NCI-H524 (cell line): Measurements from ENCODE around the gene SLAMF8.

Experiments
- DNase-seq, 2 experiments: peaks; one replicate each; lab custom pipeline; 2025; lab: John Stamatoyannopoulos, UW

SLAMF8 gene

DNA sequence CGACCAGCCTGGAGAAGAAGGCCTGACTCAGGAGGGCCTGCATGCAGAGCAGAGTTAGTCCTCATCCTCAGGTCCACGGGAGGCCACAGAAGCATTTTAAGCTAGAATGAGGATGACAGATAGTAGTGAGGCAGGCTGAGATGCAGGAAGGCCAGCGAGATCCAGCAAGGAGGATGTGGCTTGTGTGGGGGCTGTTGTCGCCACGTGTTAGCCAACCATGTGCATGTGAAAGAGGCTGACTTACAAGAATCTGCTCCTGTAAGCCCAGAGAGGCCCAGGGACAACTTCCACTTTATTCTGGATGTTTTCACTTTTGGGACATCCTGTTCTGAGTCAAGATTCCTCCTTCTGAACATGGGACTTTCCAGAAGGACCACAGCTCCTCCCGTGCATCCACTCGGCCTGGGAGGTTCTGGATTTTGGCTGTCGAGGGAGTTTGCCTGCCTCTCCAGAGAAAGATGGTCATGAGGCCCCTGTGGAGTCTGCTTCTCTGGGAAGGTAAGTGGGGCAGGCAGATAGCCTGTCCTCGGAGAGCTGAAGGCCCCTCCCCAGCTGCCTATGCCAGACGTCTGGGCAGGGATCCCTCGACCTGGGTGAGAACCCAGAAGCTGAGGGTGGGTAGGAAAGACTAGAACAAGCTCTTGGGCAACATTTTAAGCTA lies at the start of gene SLAMF8:
Gene SLAMF8 (plus strand): TSS at position 433 of the 661 bp plus-strand sequence. CDS start 26 bp downstream, at position 459.
- no peak for DNase-seq

DNA sequence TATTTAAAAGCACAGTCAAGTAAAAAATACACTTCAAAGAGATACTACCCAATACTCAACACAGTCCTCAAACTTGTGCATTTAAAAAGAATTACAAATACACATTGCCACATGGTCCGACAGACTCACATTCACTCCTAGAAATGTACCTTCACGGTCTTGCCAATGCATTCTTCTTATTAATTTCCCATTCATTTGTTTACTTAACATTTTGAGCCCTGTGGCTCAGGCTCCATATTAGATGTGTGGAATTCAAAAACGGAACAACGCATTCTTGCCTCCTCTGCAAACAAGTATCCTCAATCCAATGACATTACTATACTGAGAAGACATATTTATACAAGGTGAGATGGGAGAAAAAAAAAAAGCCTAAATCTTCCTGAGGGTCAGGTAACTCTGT lies 48.4 kb upstream of the SLAMF8 start:
- no peak for DNase-seq

DNA sequence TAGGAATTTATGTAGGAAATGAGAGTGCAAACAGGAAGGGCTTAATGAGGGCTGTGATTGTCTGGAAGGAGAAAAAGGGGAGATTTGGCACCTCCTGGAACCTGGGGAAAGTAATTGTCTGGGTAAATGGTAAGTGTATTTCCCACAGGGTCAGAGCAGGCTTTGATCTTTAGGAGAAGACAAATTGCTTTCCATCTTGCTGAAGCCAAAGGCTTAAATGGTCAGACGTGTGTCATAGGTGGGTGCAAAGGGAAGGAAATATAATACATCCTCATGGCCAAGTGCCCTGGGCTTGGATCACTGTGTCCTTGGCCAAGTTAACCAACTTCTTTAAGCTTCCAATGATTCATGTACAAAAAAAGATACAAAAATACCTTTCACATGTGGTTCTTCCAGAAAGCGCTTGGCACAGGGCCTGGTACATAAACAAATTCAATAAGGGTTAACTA lies 47.2 kb upstream of the SLAMF8 start:
- no peak for DNase-seq

DNA sequence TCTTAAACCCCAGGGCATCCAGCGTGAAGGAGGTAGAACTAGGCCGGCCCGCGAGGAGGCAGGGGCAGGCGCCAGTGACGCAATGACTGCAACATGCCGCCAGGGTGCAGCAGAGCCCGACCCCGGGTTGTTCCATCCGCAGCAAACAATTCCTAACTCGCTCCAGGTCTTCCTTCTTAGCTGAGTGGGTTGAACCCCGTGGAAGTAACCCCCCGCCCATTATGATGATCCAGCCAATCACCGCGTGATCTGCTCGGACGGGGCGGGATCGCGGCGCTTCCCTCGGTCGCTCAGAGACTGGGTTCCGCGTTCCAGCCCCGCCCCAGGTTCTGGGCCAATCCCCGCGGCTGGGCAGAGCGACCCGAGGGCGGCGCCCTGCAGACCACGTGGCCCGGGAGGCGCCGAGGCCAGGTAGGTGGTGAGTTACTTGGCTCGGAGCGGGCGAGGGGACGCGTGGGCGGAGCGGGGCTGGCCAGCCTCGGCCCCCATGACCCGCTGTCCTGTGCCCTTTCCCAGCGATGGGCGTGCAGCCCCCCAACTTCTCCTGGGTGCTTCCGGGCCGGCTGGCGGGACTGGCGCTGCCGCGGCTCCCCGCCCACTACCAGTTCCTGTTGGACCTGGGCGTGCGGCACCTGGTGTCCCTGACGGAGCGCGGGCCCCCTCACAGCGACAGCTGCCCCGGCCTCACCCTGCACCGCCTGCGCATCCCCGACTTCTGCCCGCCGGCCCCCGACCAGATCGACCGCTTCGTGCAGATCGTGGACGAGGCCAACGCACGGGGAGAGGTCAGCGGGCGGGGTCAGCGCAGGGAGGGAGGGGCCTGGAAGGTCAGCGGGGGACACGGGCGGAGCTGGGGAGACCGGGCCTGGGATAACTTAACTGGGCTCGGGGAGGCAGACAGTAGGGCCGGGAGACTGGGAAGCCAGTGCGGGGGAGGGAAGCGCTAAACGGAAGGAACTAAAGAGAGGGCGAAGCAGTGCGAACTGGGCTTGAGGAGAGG lies 45.8 kb upstream of the SLAMF8 start, which contains the start of gene DUSP23:
Gene DUSP23 (plus strand): TSS at position 380 of the 1,000 bp plus-strand sequence. CDS start 139 bp downstream, at position 519.
- peak; percentile 77 to 94 for DNase-seq

DNA sequence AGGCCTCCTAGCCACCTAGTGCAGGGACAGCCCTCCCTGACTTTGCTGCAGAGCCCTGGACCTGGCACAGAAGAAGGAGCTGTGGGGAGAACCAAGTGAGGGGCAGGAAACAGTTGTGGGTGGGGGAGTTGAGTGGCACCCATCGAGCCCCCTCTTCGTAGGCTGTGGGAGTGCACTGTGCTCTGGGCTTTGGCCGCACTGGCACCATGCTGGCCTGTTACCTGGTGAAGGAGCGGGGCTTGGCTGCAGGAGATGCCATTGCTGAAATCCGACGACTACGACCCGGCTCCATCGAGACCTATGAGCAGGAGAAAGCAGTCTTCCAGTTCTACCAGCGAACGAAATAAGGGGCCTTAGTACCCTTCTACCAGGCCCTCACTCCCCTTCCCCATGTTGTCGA lies 44.7 kb upstream of the SLAMF8 start:
- no peak for DNase-seq

DNA sequence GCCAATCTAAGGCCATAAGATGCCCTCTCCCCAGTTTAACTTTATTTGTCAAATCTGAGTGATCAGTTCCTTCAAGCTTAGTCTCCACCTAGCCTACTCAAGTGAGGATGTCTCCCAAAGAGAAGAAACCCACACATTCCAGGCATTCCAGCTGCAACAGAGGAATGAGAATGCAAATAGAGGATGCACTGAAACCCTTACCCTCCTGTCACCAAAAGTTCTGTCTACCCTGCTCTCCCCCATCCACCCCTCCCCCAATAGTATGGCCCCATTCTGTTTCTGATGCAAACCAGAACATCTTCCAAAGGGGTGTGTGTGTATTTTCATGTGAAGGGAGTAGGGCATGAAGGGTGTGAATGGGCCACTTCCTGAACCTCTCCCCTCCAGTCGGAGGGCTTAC lies 42.9 kb upstream of the SLAMF8 start:
- no peak for DNase-seq

DNA sequence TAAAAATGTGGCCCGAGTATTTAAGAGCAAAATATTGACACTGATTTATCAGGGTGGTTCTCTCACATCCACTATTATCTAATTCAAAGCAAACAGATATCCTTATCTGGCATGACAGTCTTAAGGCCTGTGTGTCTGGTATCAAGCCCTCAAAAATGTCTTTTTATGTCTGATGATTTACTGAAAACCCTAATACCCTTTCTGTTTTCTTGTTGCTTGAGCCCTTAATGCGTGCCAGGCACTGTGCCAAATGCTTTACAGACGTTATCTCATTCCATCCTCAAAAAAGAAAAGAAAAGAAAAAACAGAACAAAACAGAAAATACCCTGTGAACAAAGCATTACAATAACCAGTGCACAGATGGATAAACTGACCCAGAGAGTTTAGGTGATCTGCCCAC lies 40.2 kb upstream of the SLAMF8 start:
- DNase-seq = no peak

DNA sequence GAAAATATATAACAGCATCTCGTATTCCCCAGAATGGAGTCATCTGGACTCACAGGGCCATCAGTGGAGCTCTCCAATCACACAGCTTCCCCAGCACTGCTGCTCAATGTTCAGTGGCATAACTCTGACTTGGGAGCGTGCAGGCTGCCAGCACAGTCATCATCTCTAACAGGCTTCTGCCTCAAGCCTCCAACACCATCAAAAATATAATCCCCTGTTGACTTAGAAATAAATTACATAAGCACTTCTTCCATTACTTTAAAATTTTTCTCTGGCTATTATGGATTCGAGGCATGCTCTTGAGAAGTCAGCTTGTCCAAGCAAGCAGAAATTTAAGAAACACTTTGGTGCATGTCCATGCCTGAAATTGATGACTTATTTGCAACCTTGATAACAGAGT lies 39.7 kb upstream of the SLAMF8 start:
- no peak for DNase-seq

DNA sequence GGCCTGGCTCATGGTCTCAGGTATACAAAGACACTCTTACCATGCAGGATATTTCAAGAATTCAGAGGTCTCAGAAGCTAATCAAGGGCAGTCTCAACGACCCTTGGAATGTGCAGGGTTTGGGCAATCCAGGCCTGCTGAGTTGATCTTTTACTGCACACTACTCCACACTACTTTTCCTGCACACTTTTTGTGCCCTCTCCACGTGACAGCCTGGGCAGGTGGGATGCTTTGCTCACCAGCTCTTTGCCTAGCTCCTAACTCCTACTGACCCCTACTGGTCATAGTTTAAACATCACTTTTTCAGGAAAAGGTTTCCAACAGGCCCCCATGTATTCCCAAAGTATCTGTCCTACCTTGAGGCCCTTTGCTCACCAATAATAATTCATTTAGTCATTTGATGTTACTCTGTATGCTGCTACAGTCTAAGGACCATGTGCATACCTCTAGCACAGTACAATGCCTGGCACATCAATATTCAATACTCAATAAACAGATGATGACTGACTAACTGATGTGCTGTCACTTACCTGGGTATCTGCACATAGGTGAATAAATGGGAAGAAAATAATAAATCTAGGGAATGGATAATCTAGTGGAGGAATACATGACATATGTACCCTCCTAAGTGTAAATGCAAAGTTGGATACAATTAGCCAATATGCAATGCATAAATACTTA lies 36.3 kb upstream of the SLAMF8 start:
- peak in 1 of 2 experiments; percentile 32 for DNase-seq

DNA sequence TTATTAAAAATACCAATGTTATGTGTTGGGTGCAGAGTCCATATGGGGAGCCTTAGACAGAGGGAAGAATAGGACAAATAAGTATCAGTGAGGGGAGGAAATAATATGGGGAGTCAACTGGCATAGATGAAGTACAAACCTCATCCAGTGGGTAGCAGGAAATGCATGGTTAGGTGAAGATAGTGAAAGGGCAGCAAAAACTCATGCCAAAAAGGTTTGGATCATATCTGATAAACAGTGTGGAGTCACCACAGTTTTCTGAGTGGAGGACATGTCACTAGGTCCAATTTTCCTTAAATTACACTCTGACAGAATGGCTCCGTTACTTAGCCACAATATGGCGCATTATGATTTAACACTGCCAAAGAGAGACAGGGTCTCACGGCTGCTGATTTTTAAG lies 35.6 kb upstream of the SLAMF8 start:
- no peak for DNase-seq

DNA sequence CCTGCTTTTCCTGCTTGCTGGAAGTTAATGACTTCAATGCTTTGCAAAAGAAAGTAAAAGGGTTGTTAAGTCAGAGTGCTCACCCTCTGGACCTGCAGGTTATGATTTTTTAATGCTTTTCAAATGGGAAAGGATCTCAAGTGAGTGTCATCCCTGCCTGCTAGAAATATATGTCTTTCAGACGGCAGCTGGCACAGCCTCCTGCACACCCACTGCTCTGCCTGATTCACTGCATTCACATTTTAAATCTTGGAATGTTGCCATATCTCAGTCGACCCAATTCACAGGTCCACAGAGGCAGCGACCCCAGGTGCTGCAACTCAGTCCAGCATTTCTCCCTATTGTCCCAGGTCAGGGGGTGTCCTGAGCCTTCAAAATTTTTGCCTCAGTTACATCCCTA lies 35.2 kb upstream of the SLAMF8 start:
- DNase-seq = no peak

DNA sequence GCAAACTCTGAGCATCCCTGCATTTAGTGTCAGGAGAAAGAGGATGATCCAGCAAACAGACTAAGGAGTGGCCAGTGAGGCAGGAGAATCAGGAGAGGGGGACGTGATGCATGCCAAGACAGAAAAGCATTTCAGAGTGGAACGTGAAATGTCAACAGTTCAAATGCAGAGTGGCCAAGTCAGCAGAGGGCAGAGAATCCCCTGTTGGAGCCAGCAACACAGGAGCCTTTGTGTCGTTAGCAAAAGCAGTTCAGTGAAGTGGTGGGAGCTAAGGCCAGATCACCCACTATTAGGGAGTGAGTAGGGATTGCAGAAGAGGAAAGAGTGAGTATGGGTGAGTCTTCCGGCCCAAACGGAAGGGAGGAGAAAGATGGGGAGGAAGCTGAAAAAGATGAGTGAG lies 31.1 kb upstream of the SLAMF8 start:
- no peak for DNase-seq

DNA sequence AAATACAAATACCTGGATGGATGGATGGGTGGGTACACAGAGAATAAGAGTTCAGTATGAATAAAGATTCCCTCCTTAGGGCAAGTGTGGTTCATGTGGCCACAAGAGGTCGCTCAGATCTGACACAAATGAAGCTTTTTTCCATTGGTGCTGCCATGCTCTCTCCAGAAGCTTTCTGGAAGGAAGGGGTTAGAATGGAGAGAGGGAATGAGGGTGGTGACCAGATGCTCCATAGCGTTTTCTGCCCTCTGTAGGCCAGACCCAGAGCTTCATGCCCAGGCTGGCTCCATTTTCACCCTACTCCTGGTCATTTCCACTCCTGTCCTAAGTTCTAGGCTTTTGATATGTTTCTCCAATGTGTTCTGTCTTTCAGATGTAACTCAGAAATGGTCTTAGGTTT lies 27.8 kb upstream of the SLAMF8 start:
- DNase-seq = peak; percentile 78 to 87

DNA sequence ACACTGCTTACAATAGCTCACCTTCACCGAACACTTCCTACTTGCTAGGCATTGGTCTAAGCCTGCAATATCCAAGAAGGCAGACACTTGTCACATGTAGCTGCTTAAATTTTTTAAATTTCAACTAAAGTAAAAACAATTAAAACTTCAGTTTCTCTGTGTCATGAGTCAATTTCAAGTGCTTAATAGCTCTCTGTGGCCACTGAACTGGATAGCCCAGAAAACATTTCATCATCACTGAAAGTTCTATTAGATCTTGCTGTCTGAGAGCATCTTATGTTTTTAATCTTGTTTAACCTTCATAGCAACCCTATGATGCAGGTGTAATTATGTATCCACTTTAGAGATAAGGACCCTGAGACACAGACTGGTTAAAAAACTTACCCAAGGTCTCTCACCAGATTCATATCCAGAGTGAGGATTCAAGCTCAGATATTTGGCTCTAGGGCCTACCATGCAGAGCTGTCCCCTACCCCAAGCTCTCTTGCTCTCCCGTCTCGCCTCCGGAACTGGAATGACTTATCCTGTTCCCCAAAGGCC lies 27.2 kb upstream of the SLAMF8 start:
- DNase-seq = no peak

DNA sequence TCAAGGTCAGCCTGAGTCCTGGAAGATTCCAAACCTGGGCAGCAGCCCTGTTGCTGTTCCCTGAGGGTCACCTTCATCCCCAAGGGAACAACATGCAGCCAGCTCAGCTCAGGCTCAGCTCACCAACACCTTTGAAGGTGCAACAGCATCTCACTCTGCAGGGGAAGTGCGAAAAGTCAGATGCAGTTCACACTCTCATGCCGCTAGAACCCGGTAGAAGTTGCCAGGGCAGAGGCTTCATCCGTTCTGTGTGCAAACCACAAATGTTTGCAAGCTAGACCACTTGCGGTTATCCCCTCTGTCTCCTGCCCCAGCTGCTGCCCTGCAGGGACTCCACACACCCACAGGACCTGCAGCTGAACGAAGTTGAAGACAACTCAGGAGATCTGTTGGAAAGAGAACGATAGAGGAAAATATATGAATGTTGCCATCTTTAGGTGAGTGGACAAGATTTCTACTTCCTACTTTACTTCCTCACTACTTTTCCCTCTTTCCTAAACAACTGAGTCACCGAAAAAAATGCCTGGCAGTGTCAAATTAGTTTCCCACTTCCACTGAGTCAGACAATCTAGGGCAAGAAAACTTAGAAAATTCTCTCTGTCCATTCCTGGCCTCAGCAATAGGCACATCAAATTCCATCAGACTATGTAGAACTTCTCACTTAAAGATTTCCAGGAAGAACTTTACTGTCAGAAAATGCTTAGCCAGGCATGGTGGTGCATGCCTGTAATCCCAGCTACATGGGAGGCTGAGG lies 26.3 kb upstream of the SLAMF8 start:
- DNase-seq = no peak

DNA sequence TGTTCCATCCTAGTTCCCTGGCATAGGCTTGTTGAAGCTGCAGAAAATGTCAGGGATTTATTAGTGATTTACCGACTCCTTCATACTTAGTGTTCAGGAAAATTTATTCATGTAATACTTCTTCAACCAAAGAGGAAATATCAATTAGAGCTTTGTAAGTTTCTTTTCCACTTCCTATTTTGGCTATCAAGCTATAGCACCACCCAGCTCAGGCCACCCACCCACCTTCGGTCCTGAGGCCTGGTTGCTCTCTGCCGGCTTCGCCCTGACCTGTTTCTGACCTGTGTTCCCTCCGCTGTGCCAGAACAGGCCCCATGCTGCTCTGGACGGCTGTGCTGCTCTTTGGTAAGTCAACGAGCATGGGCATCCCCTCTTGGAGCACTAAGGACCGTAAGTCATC lies 24.6 kb upstream of the SLAMF8 start, which contains the start of gene FCRL6:
Gene FCRL6 (plus strand): TSS at position 250 of the 400 bp plus-strand sequence. CDS start 65 bp downstream, at position 315.
- no peak for DNase-seq

DNA sequence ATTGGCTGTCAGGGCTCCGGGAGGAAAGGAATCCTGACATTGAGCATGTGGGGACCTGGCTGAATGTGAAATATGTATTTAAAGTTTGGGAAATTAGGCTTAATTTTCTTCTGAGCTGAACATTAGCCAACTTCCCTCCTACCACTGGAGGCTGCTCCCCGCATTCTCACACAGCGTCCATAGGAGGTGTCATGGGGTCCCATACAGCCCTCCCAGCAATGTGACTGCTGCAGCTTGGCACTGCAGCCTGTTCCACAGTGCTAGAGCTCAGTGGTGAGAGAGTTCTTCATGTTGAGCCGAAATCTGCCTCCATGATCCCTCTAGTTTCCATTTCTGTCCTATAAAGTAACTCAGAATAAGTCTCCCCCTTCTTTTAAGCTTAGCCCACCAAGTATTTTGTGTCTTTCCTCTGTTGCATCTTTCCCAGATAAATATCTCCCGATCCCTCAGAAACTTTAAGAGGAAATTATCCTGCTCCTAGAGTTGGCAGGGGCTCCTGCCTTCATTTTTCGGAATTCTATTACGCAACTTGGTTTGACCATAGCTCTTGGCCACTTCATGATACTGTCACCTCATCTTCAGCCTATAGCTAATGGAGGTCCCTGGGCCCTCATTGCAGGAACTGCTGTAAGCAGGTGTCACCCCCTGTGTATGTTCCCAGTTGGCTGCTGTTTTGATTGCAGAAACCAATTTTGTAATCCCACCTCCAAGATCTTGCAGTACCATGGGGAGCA lies 22.6 kb upstream of the SLAMF8 start:
- DNase-seq = no peak

DNA sequence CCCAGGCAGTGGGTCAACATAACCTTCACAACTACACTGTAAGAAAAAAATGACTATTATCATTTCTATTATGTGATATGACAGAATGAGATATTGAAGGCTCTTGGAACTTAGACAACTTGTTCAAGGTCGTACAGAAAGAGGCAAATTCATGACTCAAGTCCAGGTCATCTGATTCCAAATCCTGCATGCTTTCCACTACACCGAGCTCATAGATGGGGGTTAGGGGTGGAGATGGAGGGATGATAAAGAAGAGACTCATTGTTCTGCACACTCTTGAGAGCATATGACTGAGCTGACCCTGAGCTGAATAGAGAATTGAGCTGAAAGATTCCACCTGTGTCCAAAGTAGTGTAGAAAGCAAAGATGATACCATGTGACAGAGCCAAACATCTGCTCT lies 21.7 kb upstream of the SLAMF8 start:
- DNase-seq = no peak

DNA sequence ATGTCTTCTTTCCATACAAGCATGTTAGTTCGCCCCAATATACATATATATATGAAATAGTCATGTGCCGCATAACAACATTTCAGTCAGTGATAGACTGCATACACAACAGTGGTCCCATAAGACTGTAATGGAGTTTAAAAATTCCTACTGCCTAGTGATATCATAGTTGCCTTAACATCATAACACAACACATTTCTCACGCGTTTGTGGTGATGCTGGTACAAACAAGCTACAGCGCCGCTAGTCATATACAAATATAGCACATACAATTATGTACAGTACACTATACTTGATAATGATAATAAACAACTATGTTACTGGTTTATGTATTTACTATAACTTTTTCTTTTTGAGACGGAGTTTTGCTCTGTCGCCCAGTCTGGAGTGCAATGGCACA lies 10.7 kb upstream of the SLAMF8 start:
- no peak for DNase-seq

DNA sequence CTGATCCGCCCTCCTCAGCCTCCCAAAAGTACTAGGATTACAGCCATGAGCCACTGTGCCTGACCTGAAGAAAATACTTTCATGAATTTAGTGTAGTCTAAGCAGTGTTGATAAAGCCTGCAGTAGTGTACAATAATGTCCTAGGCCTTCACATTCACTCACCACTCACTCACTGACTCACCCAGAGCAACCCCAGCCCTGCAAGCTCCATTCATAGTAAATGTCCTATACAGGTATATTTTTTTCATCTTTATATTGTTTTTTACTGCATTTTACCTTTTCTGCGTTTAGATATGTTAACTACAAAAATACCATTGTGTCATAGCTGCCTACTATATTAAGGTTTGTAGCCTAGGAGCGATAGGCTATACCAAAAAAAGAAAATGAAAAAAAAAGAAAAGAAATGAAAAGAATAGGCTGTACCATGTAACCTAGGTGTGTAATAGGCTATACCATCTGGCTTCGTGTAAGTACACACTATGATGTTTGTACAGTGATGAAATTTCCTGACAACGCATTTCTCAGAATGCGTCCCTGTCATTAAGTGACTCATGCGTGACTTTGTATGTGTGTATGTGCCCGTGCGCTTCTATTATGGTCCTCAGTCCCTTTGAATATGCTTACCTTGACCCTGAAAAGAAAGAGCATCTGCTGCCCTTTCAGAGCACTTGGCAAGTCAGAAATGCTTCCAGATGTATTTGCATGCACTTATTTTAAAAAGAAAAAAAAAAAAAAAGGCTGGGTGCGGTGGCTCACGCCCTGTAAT lies 9.2 kb upstream of the SLAMF8 start:
- no peak for DNase-seq
